ENCODE measurements around the gene ISLR2.

- TF ChIP-seq CTCF (optimal IDR thresholded peaks at IDR 0.05 in 1 of 3, IDR thresholded peaks at IDR 0.05 in 1 of 3, conservative IDR thresholded peaks at IDR 0.05 in 1 of 3; ENCODE audit: extremely low read depth in 1 of 3, insufficient read depth in 2 of 3, low read length in 3 of 3), result no peak
- no peak for TF ChIP-seq EZH2 (IDR thresholded peaks at IDR 0.05; ENCODE audit: low read length)
Observed at GRCh38 chr15:74121858-74122257, 8.5 kb upstream of the ISLR2 start.
